Sigmoid colon (tissue), 7 donors: ENCODE data around the gene LETM1. TPM values are rescaled to one million over a fixed set of nuclear protein-coding genes. Genes with fewer than 3 reads are reported as not detected.
A peak's percentile ranks its signal among the peaks of the same experiment; 100 is the strongest.

Experiments
- DNase-seq: peaks from one replicate; pipeline ENCODE4 v3.0.0-alpha.2; 2019
- H3K27ac ChIP-seq, 4 donors: fragments of 200-600 bp; sonication (generic); one replicate each; pipeline ENCODE4 v1.5.1; 2016 to 2019; ENCODE audit warnings: mild to moderate bottlenecking in 1 of 4
- H3K27me3 ChIP-seq, 3 donors: fragments of 200-600 bp; sonication (generic); one replicate each; pipeline ENCODE4 v1.5.1; 2019; ENCODE audit warnings: mild to moderate bottlenecking in 1 of 3
- H3K36me3 ChIP-seq, 4 donors: fragments of 200-600 bp; sonication (generic); one replicate each; pipeline ENCODE4 v1.5.1; 2016 to 2019
- H3K4me1 ChIP-seq, 4 donors: fragments of 200-600 bp; sonication (generic); one replicate each; pipeline ENCODE4 v1.5.1; 2017 to 2019
- H3K4me3 ChIP-seq, 4 donors: fragments of 200-600 bp; sonication (generic); one replicate each; pipeline ENCODE4 v1.5.1; 2017 to 2019; ENCODE audit warnings: mild to moderate bottlenecking in 2 of 4, moderate library complexity in 1 of 4
- H3K9me3 ChIP-seq, 4 donors: fragments of 200-600 bp in 3 of 4; sonication (generic) in 3 of 4; one replicate each; pipeline versions ENCODE4 v1.5.1 to v1.6.1; 2013 to 2019
- EP300 ChIP-seq, 4 donors: sonication (generic); formaldehyde crosslinking; IDR thresholded peaks; one replicate each; pipeline ENCODE4 v1.6.1; 2017; ENCODE audit warnings: antibody characterized with exemption in 4 of 4
- POLR2A ChIP-seq, 2 donors: fragments of 450-650 bp; IDR thresholded peaks; one replicate each; pipeline ENCODE4 v1.6.1; 2016; ENCODE audit warnings: antibody characterized with exemption in 2 of 2, mild to moderate bottlenecking in 2 of 2, moderate library complexity in 2 of 2
- POLR2AphosphoS5 ChIP-seq, 4 donors: sonication (generic); formaldehyde crosslinking; IDR thresholded peaks; one replicate each; pipeline ENCODE4 v1.6.1; 2017; ENCODE audit warnings: antibody characterized with exemption in 4 of 4
- WGBS, 2 donors: extraction: QIAGEN DNeasy Blood & Tissue Kit; methylation state at CpG; one replicate each; pipeline ENCODE4 v1.1.7; 2013; 5-methylcytosine and 5-hydroxymethylcytosine counted together
- intact Hi-C: fragments of 100-400 bp; cut with DNase I; formaldehyde crosslinking; loops from one replicate; pipeline ENCODE4 v1.15.1; 2023
- polyA plus RNA-seq, 3 donors: library from polyadenylated mRNA; stranded (reverse); fragments of 200-250 nt; gene quantifications; one replicate each; pipeline ENCODE4 v1.2.3, GENCODE V29; 2013
- total RNA-seq, 4 donors: library from RNA; depleted of rRNA; stranded (reverse); fragments of >200 nt; gene quantifications; one replicate each; pipeline ENCODE4 v1.1.0, GENCODE V29; 2016
- TF ChIP-seq, protein P1 (sequence below), 4 experiments: fragments of 450-650 bp in 3 of 4; fragments of 200-600 bp in 1 of 4; IDR thresholded peaks; one replicate each; pipeline ENCODE4 v1.5.1; 2016 to 2019; ENCODE audit warnings: antibody characterized with exemption in 4 of 4, mild to moderate bottlenecking in 3 of 4, moderate library complexity in 2 of 4
- donor health status: healthy with polysubstance abuse.
- donor health status: Bipolar disorder and iron deficiency.
- donor health status: healthy.

Gene LETM1
- total and polyA plus RNA-seq, 7 donors: 11.4 to 91.6 (median 18.6) TPM

DNA sequence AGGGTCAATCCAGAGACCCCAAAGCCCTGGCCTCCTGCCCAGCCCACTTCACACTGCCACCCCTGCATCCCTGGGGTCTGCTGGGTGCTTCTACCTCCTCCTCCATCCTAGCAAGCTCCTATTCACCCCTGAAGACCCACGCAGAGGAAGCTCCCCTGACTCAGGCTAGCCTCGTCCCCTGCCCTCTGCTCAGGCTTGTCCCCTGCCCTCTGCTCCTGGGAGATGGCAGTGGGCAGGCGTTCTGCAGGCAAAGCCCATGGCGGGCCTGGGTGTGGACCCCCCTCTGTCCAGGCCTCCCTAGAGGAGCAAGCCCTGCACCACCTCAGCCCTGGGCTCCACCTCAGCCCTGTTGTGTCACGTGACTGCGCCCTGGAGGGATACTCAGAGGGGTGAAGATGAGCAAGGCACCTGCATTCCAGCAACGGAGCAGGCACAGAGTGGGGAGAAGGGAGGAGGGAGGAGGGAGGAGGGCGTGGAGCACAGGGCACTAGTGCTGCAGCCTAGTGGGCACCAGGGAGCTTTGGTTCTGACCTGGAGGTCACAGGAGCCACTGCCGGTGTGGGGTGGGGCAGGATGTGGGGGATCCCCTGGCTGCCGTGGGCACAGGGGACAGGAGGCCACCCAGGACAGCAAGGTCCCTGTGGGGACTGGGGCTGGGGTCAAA, 90.4 kb downstream of the LETM1 start:
- H3K9me3 ChIP-seq: no peaks in the 10 kb centered on the region
- no peak for DNase-seq
- no peak overlapping the region for H3K27ac ChIP-seq
- H3K4me1 ChIP-seq: peaks cover 4 to 24% (median 22%) of the 10 kb centered on the region in 4 donors
- no peaks in the 10 kb centered on the region for H3K36me3 ChIP-seq
- TF ChIP-seq, protein P1, sequence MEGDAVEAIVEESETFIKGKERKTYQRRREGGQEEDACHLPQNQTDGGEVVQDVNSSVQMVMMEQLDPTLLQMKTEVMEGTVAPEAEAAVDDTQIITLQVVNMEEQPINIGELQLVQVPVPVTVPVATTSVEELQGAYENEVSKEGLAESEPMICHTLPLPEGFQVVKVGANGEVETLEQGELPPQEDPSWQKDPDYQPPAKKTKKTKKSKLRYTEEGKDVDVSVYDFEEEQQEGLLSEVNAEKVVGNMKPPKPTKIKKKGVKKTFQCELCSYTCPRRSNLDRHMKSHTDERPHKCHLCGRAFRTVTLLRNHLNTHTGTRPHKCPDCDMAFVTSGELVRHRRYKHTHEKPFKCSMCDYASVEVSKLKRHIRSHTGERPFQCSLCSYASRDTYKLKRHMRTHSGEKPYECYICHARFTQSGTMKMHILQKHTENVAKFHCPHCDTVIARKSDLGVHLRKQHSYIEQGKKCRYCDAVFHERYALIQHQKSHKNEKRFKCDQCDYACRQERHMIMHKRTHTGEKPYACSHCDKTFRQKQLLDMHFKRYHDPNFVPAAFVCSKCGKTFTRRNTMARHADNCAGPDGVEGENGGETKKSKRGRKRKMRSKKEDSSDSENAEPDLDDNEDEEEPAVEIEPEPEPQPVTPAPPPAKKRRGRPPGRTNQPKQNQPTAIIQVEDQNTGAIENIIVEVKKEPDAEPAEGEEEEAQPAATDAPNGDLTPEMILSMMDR (IDR thresholded peaks at IDR 0.05): no peak
- TF ChIP-seq POLR2AphosphoS5 (IDR thresholded peaks at IDR 0.05) (no peak), EP300 (IDR thresholded peaks at IDR 0.05) (no peak), POLR2A (IDR thresholded peaks at IDR 0.05) (no peak)
- intact Hi-C loops: no loop called here
- no peak overlapping the region for H3K4me3 ChIP-seq
- H3K27me3 ChIP-seq: peaks cover 23 to 50% (median 36%) of the 10 kb centered on the region in 3 donors
- WGBS, 2 donors: 59 to 79% methylated on average over 10 of the region's 10 CpGs

DNA sequence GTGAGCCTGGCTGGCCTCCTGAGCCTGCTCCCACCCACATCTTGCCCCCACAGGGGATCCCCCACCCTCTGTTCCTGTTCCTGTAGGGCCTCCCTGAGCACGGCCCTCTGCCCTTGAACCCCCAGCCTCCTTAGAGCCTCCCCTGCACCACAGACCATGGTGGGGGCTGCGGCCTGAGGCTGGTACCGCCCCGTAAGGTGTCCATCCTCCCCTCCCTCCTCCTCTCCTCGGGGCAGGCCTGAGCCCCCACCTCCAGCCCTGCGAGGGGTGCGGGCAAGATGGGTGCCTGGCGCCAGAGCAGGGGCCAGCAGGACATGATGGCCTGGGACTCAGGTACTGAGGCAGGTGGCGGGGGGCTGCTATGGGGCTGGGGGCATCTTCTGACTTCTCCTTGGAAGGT, 91.3 kb downstream of the LETM1 start:
- TF ChIP-seq POLR2A (IDR thresholded peaks at IDR 0.05) (no peak), POLR2AphosphoS5 (IDR thresholded peaks at IDR 0.05) (no peak), EP300 (IDR thresholded peaks at IDR 0.05) (no peak)
- TF ChIP-seq, protein P1 (IDR thresholded peaks at IDR 0.05): no peak
- Histone ChIP-seq H3K4me1 (peaks cover 4 to 24% (median 22%) of the 10 kb centered on the region in 4 donors), H3K27ac (no peak overlapping the region), H3K4me3 (no peak overlapping the region), H3K9me3 (no peaks in the 10 kb centered on the region), H3K27me3 (peaks cover 16 to 41% (median 27%) of the 10 kb centered on the region in 3 donors), H3K36me3 (no peaks in the 10 kb centered on the region)
- 86 to 90% methylated on average over 9 of the region's 9 CpGs for WGBS, 2 donors
- no peak for DNase-seq
- intact Hi-C loops: no loop called here

DNA sequence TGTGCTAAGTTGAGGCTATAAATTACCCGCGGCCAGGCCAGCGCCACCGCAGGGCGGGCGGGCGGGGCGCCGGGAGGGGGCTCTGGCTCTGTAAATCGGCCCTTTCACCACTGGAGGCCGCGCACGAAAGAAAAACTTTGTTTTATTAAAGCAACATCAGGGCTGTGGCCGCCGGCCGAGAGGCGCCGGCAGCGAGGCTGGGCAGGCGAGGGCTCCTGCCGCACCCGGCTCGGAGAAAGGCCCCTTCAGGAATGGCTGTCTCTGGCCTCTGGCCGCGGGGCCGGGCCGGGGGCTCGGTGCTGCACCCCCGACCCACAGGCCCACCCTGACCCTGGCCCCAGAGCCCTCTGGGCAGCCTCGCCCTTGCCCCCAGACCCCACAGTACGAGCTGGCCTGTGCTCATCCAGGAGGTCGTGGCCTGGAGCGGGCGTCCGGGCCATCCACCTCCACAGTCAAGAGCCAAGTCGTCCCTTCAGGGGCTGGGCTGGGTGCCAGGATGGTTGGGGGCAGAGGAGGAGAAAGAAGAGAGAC, 92.3 kb downstream of the LETM1 start:
- Histone ChIP-seq H3K9me3 (no peaks in the 10 kb centered on the region), H3K4me1 (peaks cover 4 to 24% (median 22%) of the 10 kb centered on the region in 4 donors), H3K36me3 (no peaks in the 10 kb centered on the region), H3K27me3 (peaks cover 14 to 31% (median 16%) of the 10 kb centered on the region in 3 donors), H3K4me3 (peak overlapping the region; percentile 12 to 42 (median 30)), H3K27ac (peak overlapping the region in 2 of 4 donors; percentile 28 to 41)
- no peak for TF ChIP-seq POLR2AphosphoS5 (IDR thresholded peaks at IDR 0.05)
- no peak for TF ChIP-seq EP300 (IDR thresholded peaks at IDR 0.05)
- TF ChIP-seq POLR2A (IDR thresholded peaks at IDR 0.05): no peak
- TF ChIP-seq, protein P1 (IDR thresholded peaks at IDR 0.05): peak in 1 of 4 experiments; percentile 16
- intact Hi-C loops: no loop called here
- 3 to 16% methylated on average over 36 of the region's 36 CpGs for WGBS, 2 donors
- DNase-seq: no peak

DNA sequence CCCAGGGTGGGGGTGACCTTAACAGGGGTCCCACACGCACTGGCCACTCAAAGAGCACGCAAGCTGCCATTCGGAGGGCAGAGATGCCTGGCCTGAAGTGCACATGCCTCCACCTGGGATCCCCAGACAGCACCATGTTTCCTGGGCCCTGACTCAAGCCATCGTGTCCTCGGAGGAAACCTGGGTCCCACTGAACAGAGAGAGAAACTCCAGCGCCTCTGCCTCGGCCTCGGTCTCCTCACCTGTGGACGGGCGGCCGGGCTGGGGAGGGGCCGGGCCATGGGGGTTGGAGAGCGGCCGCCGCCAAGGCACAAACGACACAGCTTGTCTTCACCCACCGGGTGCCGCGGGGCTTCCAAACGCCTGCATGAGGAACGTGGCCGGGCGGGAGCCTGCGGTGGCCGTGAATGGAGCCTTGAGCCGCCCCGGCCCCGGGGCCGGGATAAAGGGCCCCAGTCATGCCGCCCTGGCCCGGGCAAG, 92.8 kb downstream of the LETM1 start:
- Histone ChIP-seq H3K4me3 (peak overlapping the region; percentile 12 to 42 (median 30)), H3K36me3 (no peaks in the 10 kb centered on the region), H3K27me3 (peaks cover 10 to 26% (median 11%) of the 10 kb centered on the region in 3 donors), H3K4me1 (peaks cover 4 to 24% (median 22%) of the 10 kb centered on the region in 4 donors), H3K27ac (peak overlapping the region in 2 of 4 donors; percentile 28 to 41), H3K9me3 (no peaks in the 10 kb centered on the region)
- 12 to 29% methylated on average over 31 of the region's 31 CpGs for WGBS, 2 donors
- TF ChIP-seq POLR2AphosphoS5 (IDR thresholded peaks at IDR 0.05): no peak
- intact Hi-C loops: no loop called here
- DNase-seq: no peak

DNA sequence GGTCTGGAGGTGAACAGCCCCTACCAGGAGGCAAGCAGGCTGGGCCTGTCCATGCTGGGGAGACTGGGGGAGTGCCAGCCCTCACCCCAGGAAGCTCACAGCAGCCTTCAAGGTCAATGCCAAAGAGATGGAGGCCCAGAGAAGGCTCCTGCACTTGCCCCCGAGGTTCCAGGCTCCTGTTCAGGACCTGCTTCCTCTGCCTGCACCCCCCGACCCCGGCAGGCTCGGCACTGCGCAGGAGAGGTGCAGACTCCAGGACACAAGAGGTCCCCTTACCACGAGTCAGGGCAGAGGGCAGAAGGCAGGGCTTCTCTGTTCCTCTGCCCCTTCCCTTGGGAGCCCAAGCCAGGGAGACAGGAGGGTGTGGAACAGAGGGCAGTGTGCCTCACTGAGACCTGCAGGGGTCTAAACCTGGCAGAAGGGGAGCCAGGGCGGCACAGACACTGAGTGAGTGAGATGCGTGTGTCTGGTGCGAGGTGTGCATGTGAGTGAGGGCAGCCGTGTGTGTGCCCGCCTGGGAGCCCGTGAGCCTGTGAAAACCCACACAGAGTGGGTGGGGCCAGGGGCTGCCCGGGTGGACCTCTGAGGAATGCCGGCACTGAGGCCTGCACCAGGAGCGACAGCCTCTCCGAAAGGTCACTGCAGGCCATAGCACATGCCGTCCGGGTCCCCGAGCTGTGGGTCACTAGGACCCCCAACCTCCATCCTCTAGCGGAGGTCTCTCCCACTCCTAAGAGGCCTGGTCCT, 93.5 kb downstream of the LETM1 start:
- H3K27me3 ChIP-seq: peaks cover 5 to 19% (median 5%) of the 10 kb centered on the region in 3 donors
- WGBS, 2 donors: 64 to 86% methylated on average over 20 of the region's 20 CpGs
- no peak overlapping the region for H3K27ac ChIP-seq
- H3K36me3 ChIP-seq: no peaks in the 10 kb centered on the region
- H3K4me1 ChIP-seq: peaks cover 4 to 24% (median 16%) of the 10 kb centered on the region in 4 donors
- intact Hi-C loops: no loop called here
- H3K9me3 ChIP-seq: no peaks in the 10 kb centered on the region
- TF ChIP-seq, protein P1 (IDR thresholded peaks at IDR 0.05): no peak
- TF ChIP-seq EP300 (IDR thresholded peaks at IDR 0.05) (no peak), POLR2A (IDR thresholded peaks at IDR 0.05) (no peak)
- no peak for DNase-seq
- no peak overlapping the region for H3K4me3 ChIP-seq
